Subcutaneous abdominal adipose tissue (tissue), 5 donors: ENCODE results near the gene SORBS2.
"Not testable (repeated sequence)": the region's sequence is repeated elsewhere in the genome, so short reads cannot be mapped to it uniquely, and the experiment has no call there.

ENCODE experiments used
- H3K27ac ChIP-seq: one replicate; pipeline ENCODE4 v1.7.0; 2013; ENCODE audit warnings: low read depth, mild to moderate bottlenecking, inconsistent platforms, low read length, moderate library complexity
- H3K27me3 ChIP-seq, 5 donors: one replicate each; pipeline ENCODE4 v1.7.0; 2013; ENCODE audit warnings: low read length in 5 of 5, inconsistent platforms in 1 of 5; ENCODE audit not compliant: control insufficient read depth in 5 of 5, insufficient read depth in 4 of 5
- H3K36me3 ChIP-seq, 5 donors: one replicate each; pipeline ENCODE4 v1.7.0; 2013; ENCODE audit warnings: low read length in 5 of 5; ENCODE audit not compliant: control insufficient read depth in 5 of 5, insufficient read depth in 5 of 5
- H3K4me1 ChIP-seq, 5 donors: one replicate each; pipeline ENCODE4 v1.7.0; 2013; ENCODE audit warnings: low read length in 5 of 5, mild to moderate bottlenecking in 3 of 5, moderate library complexity in 1 of 5; ENCODE audit not compliant: control insufficient read depth in 5 of 5, insufficient read depth in 5 of 5
- H3K4me3 ChIP-seq, 5 donors: one replicate each; pipeline ENCODE4 v1.7.0; 2013; ENCODE audit warnings: low read length in 5 of 5, low read depth in 1 of 5
- H3K9ac ChIP-seq, 5 donors: one replicate each; pipeline ENCODE4 v1.7.0; 2013; ENCODE audit warnings: low read length in 5 of 5, mild to moderate bottlenecking in 4 of 5, moderate library complexity in 3 of 5
- H3K9me3 ChIP-seq, 5 donors: one replicate each; pipeline ENCODE4 v1.7.0; 2013; ENCODE audit warnings: low read length in 5 of 5; ENCODE audit not compliant: control insufficient read depth in 5 of 5
- donor health status: healthy.
- donor health status: healthy.
- donor health status: healthy.
- donor health status: healthy.
- donor health status: healthy.

Gene SORBS2

DNA sequence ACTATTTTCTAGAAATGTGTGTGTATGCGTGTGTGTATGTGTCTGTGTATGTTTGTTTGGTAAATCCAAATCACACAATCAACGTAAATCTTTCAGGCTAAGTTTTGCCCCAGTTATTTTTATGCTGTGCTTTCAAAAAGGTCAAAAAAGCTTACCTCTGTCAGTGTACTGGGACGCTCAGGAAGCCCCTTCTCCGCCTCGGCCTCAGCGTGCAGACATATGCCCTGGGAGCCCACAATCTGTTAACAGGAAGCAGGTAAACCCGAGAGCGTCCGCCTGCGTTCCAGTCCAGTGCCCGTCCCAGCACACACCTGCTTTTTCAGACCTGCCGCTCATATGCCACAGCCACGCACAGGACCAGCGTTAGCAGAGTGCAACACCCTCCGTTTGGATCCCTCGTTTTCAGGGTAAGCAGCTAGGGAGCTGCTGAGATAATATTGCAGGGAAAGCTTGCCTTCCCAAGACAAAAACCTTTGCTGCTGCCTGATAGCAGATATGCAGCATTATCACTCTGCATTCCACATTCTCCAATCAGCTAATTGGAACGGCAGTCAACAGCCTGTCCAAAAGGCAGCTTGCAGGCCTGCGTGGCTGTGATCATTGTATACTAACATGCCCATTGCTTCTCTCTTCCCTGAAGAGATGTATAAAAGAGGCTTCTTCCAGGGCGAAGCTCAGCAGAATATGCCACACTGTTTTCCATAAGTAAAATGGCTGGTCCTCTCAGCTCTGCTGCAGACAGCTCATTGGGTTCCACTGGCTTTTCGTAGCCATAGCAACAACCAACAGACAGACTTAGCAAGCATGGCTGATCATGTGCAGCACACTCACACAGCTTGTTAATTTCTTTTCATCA lies at the start of gene SORBS2:
SORBS2 (minus strand) TSS at position 686 of the 856 bp plus-strand sequence. CDS start 121,623 bp downstream, outside the sequence.
- H3K4me3 ChIP-seq, result no peak within 1 kb of the TSS
- no peak within 1 kb of the TSS for H3K27ac ChIP-seq
- no peaks in the 10 kb centered on the region for H3K4me1 ChIP-seq
- peaks cover 0 to 6% (median 2%) of the 10 kb centered on the region in 5 donors for H3K27me3 ChIP-seq
- no peak within 1 kb of the TSS for H3K9ac ChIP-seq
- H3K9me3 ChIP-seq, result no peaks in the 10 kb centered on the region
- H3K36me3 ChIP-seq, result no peaks in the 10 kb centered on the region

- no peaks in the 10 kb centered on the region for H3K4me1 ChIP-seq
- H3K27ac ChIP-seq, result no peak overlapping the region
- H3K9me3 ChIP-seq, result peaks cover 0 to 2% (median 0%) of the 10 kb centered on the region in 5 donors
These were observed 47.1 kb upstream of the SORBS2 start for GRCh38 chr4:185859111-185859510.

GRCh38 chr4:185857561-185857960 lies 45.6 kb upstream of the SORBS2 start:
- not testable (repeated sequence) for H3K27ac ChIP-seq, H3K27me3 ChIP-seq, H3K4me3 ChIP-seq, H3K9me3 ChIP-seq, H3K36me3 ChIP-seq, H3K9ac ChIP-seq, H3K4me1 ChIP-seq

More at GRCh38 chr4:185859111-185859510, 47.1 kb upstream of the SORBS2 start:
- H3K36me3 ChIP-seq, result no peaks in the 10 kb centered on the region
- no peak overlapping the region for H3K4me3 ChIP-seq
- H3K27me3 ChIP-seq, result no peaks in the 10 kb centered on the region
- no peak overlapping the region for H3K9ac ChIP-seq

- H3K36me3 ChIP-seq, result no peaks in the 10 kb centered on the region
- H3K9me3 ChIP-seq, result peaks cover 0 to 6% (median 0%) of the 10 kb centered on the region in 5 donors
- no peak overlapping the region for H3K27ac ChIP-seq
- no peaks in the 10 kb centered on the region for H3K27me3 ChIP-seq
- H3K4me1 ChIP-seq, result peaks cover 0 to 17% (median 14%) of the 10 kb centered on the region in 5 donors
- H3K4me3 ChIP-seq, result no peak overlapping the region
- no peak overlapping the region for H3K9ac ChIP-seq
These were observed 41.8 kb upstream of the SORBS2 start for GRCh38 chr4:185853841-185854240.

- Histone ChIP-seq H3K4me3 (no peak overlapping the region), H3K27ac (no peak overlapping the region), H3K27me3 (no peaks in the 10 kb centered on the region), H3K36me3 (no peaks in the 10 kb centered on the region), H3K9ac (no peak overlapping the region), H3K4me1 (peaks cover 0 to 20% (median 14%) of the 10 kb centered on the region in 5 donors), H3K9me3 (peaks cover 0 to 6% (median 0%) of the 10 kb centered on the region in 5 donors)
These were observed 41.0 kb upstream of the SORBS2 start for GRCh38 chr4:185852961-185853360.

DNA sequence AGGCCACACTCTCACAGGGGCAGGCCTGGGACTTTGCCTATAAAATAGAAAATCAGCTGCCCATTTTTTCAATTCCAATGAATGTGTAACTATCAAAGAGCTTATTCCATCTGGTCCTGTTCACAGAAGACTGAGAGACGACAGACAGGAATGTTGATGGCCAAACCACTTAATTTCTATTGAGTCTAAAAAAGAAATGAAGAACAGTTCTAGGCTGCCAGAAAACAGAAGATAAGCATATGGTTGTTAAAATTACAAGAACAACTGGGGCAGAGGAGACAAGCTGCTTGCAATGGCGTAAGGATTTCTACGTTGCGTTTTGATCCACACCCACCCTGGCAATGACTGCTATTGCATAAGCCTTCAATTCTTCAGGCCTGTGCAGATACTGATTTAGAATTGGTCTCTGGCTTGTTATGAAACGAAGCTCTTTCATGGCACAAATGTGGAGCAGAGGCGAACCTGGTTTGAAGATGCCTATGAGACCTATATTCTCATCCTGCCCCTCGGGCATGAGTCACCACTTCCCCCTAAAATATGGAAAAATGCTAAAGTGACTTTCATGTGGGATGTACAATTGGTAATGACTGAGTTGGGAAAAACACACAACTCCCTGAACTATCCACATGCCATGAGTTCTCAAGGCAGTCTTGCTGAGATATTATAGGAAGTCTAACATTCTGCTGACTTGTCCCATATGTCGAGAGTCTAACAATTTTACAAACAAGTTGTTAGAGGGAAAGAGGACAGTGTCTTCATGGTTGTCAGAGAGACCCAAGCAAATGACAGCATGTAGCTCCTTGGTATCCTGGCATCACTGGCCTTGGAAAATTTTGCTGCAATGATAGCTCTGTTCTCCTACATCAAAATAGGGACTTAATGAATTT lies 37.9 kb upstream of the SORBS2 start:
- peaks cover 0 to 8% (median 3%) of the 10 kb centered on the region in 5 donors for H3K9me3 ChIP-seq
- H3K27ac ChIP-seq, result peak overlapping the region; percentile 93
- peak overlapping the region in 1 of 5 donors; percentile 53 for H3K9ac ChIP-seq
- no peaks in the 10 kb centered on the region for H3K36me3 ChIP-seq
- peaks cover 0 to 20% (median 14%) of the 10 kb centered on the region in 5 donors for H3K4me1 ChIP-seq
- no peaks in the 10 kb centered on the region for H3K27me3 ChIP-seq
- peak overlapping the region in 1 of 5 donors; percentile 7 for H3K4me3 ChIP-seq

DNA sequence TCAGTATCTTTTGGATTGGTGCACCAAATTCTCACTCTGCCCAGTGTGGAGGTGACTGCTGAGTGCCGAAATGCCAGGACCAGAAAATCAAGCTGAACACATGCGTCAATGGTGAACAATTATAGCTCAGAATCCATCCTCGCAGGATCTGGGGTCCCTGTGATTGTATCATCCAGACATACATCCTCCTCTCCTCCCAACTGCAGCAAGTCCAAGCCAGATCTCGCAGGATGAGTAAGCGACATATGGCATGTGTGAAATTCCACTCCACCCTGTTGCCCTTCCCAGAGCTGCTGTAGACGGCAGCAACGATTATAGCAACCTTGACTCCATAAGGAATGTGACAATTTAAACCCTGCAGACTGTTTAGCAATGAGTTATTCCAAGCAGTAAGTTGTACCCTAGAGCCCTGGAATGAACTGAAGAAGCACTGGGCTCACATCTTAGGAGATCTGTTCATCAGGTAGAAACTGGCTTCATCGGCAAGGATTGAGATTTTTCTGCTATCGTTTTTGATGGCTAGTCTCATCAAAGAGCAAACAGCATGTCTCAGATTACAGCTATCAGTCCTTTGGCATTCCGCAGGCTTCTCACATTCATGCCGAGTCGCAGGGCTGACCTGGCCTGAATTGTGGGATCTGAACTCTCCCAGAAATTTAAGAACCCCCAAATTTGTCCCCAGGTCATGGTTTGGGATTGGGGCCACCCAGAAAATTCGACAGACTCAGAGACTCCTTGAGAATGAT lies 35.5 kb upstream of the SORBS2 start:
- peaks cover 0 to 8% (median 3%) of the 10 kb centered on the region in 5 donors for H3K9me3 ChIP-seq
- no peak overlapping the region for H3K27ac ChIP-seq
- H3K36me3 ChIP-seq, result no peaks in the 10 kb centered on the region
- no peak overlapping the region for H3K4me3 ChIP-seq
- H3K27me3 ChIP-seq, result no peaks in the 10 kb centered on the region
- H3K4me1 ChIP-seq, result peaks cover 0 to 20% (median 14%) of the 10 kb centered on the region in 5 donors
- no peak overlapping the region for H3K9ac ChIP-seq

GRCh38 chr4:185846505-185847150 lies 34.6 kb upstream of the SORBS2 start:
- Histone ChIP-seq H3K27me3 (no peaks in the 10 kb centered on the region), H3K4me3 (no peak overlapping the region), H3K36me3 (no peaks in the 10 kb centered on the region), H3K9ac (no peak overlapping the region), H3K4me1 (peaks cover 0 to 20% (median 14%) of the 10 kb centered on the region in 5 donors), H3K27ac (no peak overlapping the region), H3K9me3 (peaks cover 0 to 8% (median 3%) of the 10 kb centered on the region in 5 donors)

DNA sequence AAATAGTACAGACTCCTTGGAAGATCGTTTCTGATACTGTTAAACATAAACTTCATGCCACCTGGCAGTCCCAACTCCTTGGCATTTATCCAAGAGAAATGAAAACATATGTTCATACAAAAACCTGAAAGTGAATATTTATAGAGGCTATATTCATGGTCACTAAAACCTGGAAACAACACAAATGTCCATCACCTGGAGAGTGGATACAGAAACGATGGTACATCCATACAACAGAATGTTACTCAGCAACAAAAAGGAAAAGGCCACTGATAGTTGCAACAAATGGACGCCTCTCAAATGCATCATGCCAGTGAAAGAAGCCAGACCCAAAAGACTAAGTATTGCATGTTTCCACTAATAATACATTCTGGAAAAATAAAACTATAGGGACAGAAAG lies 34.0 kb upstream of the SORBS2 start:
- peaks cover 0 to 8% (median 3%) of the 10 kb centered on the region in 5 donors for H3K9me3 ChIP-seq
- no peak overlapping the region for H3K9ac ChIP-seq
- no peak overlapping the region for H3K4me3 ChIP-seq
- no peaks in the 10 kb centered on the region for H3K36me3 ChIP-seq
- H3K27me3 ChIP-seq, result no peaks in the 10 kb centered on the region
- H3K4me1 ChIP-seq, result peaks cover 0 to 20% (median 14%) of the 10 kb centered on the region in 5 donors
- no peak overlapping the region for H3K27ac ChIP-seq
